ENCODE measurements around the gene TXLNB. TPM values are rescaled to one million over a fixed set of nuclear protein-coding genes. Genes with fewer than 3 reads are reported as not detected.

TXLNB gene
- total and polyA plus RNA-seq, 10 donors = 1.2 to 6.6 (median 3.1) TPM

GRCh38 chr6:139205843-139206242, 86.0 kb downstream of the TXLNB start:
- WGBS, 5 donors = 88 to 96% (median 93%) methylated on average over 3 of the region's 3 CpGs
- no peak overlapping the region for H3K4me3 ChIP-seq
- H3K9me3 ChIP-seq = peaks cover 0 to 57% (median 49%) of the 10 kb centered on the region in 8 donors
- no peaks in the 10 kb centered on the region for H3K4me1 ChIP-seq
- DNase-seq = no peak
- intact Hi-C loops (cut with DNase I; ENCODE audit: low total_unique reads) = no loop called here
- TF ChIP-seq CTCF (IDR thresholded peaks at IDR 0.05 in 8 of 11, conservative IDR thresholded peaks at IDR 0.05 in 3 of 11) = no peak
- TF ChIP-seq POLR2A (IDR thresholded peaks at IDR 0.05) = no peak
- no peak for TF ChIP-seq POLR2AphosphoS5 (IDR thresholded peaks at IDR 0.05)
- no peaks in the 10 kb centered on the region for H3K36me3 ChIP-seq
- H3K27me3 ChIP-seq (replicated peaks in 1 of 7) = no peaks in the 10 kb centered on the region
- H3K27ac ChIP-seq = no peak overlapping the region

GRCh38 chr6:139204978-139205377, 86.8 kb downstream of the TXLNB start:
- no peak for TF ChIP-seq CTCF (IDR thresholded peaks at IDR 0.05 in 8 of 11, conservative IDR thresholded peaks at IDR 0.05 in 3 of 11)
- no peak for TF ChIP-seq POLR2A (IDR thresholded peaks at IDR 0.05)
- TF ChIP-seq POLR2AphosphoS5 (IDR thresholded peaks at IDR 0.05) = no peak
- Histone ChIP-seq H3K9me3 (peaks cover 0 to 48% (median 40%) of the 10 kb centered on the region in 8 donors), H3K4me3 (no peak overlapping the region), H3K4me1 (no peaks in the 10 kb centered on the region), H3K36me3 (no peaks in the 10 kb centered on the region), H3K27ac (no peak overlapping the region), H3K27me3 (replicated peaks in 1 of 7) (no peaks in the 10 kb centered on the region)
- WGBS, 5 donors = 93 to 100% (median 96%) methylated on average over 2 of the region's 2 CpGs
- intact Hi-C loops (cut with DNase I; ENCODE audit: low total_unique reads) = no loop called here
- DNase-seq = no peak

GRCh38 chr6:139201378-139201777, 90.4 kb downstream of the TXLNB start:
- Histone ChIP-seq H3K4me1 (no peaks in the 10 kb centered on the region), H3K27me3 (replicated peaks in 1 of 7) (no peaks in the 10 kb centered on the region), H3K9me3 (peaks cover 0 to 18% (median 15%) of the 10 kb centered on the region in 8 donors), H3K4me3 (no peak overlapping the region), H3K27ac (no peak overlapping the region), H3K36me3 (no peaks in the 10 kb centered on the region)
- intact Hi-C loops (cut with DNase I; ENCODE audit: low total_unique reads) = no loop called here
- no peak for DNase-seq
- TF ChIP-seq POLR2A (IDR thresholded peaks at IDR 0.05) = no peak
- 93 to 97% (median 94%) methylated on average over 4 of the region's 4 CpGs for WGBS, 5 donors

GRCh38 chr6:139198529-139199288, 93.1 kb downstream of the TXLNB start:
- 55 to 77% (median 69%) methylated on average over 4 of the region's 4 CpGs for WGBS, 5 donors
- no peak overlapping the region for H3K4me3 ChIP-seq
- intact Hi-C loops (cut with DNase I; ENCODE audit: low total_unique reads) = no loop called here
- TF ChIP-seq POLR2A (IDR thresholded peaks at IDR 0.05) (no peak), CTCF (IDR thresholded peaks at IDR 0.05 in 8 of 11, conservative IDR thresholded peaks at IDR 0.05 in 3 of 11) (no peak), POLR2AphosphoS5 (IDR thresholded peaks at IDR 0.05) (no peak)
- no peaks in the 10 kb centered on the region for H3K4me1 ChIP-seq
- H3K27me3 ChIP-seq (replicated peaks in 1 of 7) = no peaks in the 10 kb centered on the region
- no peak overlapping the region for H3K27ac ChIP-seq
- no peak for DNase-seq
- H3K36me3 ChIP-seq = no peaks in the 10 kb centered on the region
- no peaks in the 10 kb centered on the region for H3K9me3 ChIP-seq

Data from spleen (tissue), 11 donors.